ENCODE measurements around the gene TSPAN14. TPM values are rescaled to one million over a fixed set of nuclear protein-coding genes. Genes with fewer than 3 reads are reported as not detected.
"Not testable (repeated sequence)": the region's sequence is repeated elsewhere in the genome, so short reads cannot be mapped to it uniquely, and the experiment has no call there.

The TSPAN14 gene
- polyA plus RNA-seq, 10 donors = 35.8 to 53.1 (median 46.3) TPM

GRCh38 chr10:80520661-80521470 is 66.8 kb downstream of the TSPAN14 start:
- DNase-seq = no peak

GRCh38 chr10:80522756-80523363 is 68.8 kb downstream of the TSPAN14 start:
- DNase-seq = no peak

GRCh38 chr10:80523773-80524172 is 69.7 kb downstream of the TSPAN14 start:
- DNase-seq = no peak

- DNase-seq = no peak
These were observed 70.2 kb downstream of the TSPAN14 start for GRCh38 chr10:80524190-80524909.

DNA sequence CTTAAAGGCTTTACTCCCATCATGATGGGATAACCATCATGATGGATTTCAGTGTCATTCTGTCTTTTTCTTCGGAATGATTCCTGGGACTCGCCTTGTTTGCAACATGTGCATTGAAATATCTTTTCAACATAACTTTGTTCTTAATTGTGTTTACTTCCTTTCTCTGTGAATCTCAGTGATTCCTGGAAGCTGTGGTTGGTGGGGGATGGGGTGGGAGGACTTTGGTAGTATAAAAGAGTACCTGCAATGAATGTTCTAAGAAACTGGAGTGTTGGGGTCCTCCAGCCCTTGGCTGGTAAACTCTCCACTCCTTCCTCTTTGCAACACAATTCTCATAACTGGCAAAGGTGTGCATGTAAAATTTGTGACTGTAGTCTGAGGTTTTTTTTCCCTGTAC is 72.1 kb downstream of the TSPAN14 start:
- no peak for DNase-seq

DNA sequence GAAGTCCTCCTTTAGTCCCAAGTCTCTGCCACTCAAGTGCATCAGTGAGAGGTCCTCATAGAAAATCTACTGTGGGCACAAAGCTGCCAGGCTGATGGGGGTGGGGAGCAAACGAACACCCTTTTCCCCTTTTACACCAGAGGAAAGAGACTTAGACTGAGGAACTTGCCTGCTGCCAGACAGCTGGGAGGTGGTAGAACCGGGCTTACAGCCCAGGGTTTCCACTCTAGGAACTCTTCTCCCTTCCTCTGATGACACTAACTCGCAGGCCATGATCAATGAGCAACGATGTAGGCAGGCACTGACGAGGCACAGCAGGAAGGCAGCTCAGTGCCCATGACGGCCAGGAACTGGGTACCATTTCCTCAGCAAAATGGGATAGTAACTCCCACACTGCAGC is 72.6 kb downstream of the TSPAN14 start:
- DNase-seq = no peak

GRCh38 chr10:80528185-80528700 is 74.1 kb downstream of the TSPAN14 start:
- no peak for DNase-seq

- DNase-seq = no peak
These were observed 74.8 kb downstream of the TSPAN14 start for GRCh38 chr10:80528901-80529300.

DNA sequence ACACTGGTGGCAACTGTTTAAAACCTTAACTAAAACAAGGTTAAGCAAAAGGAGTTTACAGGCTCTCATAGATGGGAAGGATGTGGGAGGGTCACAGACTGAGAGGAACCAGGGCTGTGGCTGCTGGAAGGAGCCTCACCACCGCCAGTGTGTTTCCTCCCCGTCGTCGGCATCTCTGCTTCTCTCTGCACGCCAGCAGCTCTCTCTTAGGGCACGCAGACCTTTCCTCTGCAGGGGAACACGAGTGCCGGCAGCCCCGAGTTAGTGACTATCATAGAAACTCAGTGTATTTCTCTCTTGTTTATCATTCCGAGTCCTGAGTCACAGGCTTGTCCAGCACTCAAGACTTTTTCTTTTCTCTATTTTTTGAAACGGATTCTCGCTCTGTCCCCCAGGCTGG is 75.5 kb downstream of the TSPAN14 start:
- DNase-seq = no peak

- DNase-seq = no peak
These were observed 76.1 kb downstream of the TSPAN14 start for GRCh38 chr10:80530251-80530650.

DNA sequence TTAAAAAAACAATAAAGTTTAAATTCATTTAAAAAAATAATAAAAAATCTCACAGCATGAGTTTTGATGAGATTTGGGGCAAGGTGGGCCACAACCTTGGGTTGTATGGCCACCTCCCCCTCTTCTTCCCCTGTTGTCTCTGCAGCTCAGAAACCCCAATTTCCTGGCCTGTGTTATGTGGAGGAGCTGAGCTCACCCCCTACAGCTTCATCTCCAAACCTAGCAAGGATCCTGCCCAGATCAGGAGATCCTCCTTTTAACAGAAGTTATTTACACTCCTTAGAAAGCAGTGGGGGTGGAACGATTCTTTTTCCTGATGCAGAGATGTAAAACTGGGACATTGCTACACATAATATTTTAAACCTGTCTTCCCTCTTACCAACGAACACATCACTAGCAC is 76.7 kb downstream of the TSPAN14 start:
- DNase-seq = no peak

GRCh38 chr10:80532571-80532970 is 78.5 kb downstream of the TSPAN14 start:
- no peak for DNase-seq

DNA sequence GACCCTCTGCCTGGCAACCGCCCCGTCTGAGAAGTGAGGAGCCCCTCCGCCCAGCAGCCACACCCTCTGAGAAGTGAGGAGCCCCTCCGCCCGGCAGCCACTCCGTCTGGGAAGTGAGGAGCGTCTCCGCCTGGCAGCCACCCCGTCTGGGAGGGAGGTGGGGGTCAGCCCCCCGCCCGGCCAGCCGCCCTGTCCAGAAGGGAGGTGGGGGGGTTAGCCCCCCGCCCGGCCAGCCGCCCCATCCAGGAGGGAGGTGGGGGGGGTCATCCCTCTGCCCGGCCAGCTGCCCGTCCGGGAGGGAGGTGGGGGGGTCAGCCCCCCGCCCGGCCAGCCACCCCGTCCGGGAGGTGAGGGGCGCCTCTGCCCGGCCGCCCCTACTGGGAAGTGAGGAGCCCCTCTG is 79.9 kb downstream of the TSPAN14 start:
- not testable (repeated sequence) for DNase-seq

- DNase-seq = not testable (repeated sequence)
These were observed 80.5 kb downstream of the TSPAN14 start for GRCh38 chr10:80534646-80535045.

- DNase-seq = peak; percentile 16 to 81 (median 65)
These were observed 81.7 kb downstream of the TSPAN14 start for GRCh38 chr10:80535671-80536360.

DNA sequence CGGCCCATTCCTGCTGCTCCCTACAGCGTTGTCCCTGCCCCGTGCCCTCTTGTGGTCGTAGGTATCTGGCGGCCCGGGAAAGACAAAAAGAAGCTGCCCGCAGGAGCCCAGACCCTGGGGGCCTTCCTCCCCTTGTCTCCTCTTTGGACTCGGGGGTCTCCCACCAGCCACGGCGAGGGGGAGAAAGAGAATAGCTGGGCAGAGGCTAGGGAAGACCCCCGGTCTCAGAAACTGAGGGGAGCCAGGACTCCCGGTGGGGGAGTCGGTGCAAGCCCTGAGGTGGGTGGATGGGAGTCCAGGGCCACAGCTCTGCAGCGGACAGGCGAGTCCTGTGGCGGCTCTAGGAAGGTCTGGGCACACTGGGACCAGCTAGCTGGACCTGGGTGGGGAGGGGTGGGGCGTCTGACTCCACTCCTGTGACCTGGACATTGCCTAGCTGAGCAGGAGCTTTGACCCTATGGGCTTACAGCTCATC is 82.3 kb downstream of the TSPAN14 start:
- DNase-seq = no peak

- no peak for DNase-seq
These were observed 83.1 kb downstream of the TSPAN14 start for GRCh38 chr10:80537086-80537735.

DNA sequence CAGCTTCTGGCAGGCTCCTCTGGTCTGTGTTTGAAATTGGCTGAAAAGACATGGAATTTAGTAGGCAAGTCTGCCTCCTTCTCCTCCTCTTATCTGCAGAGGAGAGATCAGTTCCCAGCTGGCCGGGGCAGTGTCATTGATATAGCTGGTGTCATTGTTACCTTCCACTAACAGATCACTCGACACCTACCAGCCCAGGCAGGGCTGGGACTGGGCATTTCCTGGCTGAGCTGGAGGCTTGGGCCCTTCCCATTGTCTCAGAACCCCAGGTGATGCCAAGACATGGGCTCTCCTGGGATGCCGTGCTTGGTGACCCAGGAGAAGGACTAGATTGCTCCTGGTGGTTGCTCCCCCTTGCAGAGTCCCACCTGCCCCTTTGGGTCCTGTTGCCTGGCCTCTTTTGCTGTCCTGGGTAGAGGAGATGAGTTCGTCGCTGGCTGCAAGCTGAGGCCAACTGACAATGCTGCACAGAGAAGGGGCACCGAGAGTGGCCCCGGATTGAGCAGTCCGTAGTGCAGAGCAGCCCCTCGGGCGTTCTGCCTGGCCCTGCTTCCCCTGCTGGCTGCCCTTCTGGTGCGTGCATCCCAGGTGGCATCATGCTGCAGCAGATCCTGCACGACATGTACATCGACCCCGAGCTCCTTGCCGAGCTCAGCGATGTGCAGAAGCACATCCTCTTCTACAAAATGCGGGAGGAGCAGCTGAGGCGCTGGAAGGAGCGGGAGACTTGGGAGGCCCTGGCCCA is 83.8 kb downstream of the TSPAN14 start, which contains the start of gene SH2D4B:
SH2D4B (plus strand) TSS at position 167 of the 745 bp plus-strand sequence; CDS start at position 597, 430 bp downstream.
- DNase-seq = no peak

DNA sequence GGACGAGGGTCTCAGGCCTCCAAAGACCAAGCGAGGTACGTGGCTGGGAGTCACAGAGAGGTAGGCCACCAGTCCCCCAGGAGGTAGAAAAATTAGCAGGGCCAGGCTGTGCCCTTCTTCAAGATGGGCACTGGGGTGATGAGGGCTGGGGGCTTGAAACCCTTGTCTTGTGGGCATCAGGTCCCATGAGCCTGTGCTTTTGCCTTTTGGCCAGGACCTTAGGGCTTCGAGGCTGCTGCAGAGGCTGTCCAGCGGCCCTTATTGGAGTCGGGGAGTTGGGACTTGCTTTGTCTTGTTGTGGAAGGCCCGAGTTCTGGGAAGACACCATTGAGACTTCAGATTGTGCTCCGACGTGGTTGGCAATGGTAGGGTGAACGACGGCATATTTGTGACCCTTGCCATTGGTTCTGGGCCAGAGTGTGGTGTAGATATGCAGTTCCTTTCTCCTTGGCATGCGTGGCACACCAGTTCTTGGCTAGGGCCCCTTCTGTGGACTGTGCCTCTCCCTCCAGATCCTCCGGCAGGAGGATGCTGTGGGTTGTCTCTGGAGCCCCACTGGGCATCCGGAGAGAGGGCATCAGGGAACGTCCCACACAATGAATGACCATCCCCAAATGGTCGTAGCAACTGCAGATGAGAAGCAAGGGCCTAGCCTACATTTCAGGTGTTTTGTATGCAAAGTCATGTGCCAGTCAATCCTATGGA is 84.5 kb downstream of the TSPAN14 start:
- DNase-seq = no peak

All from muscle of back (tissue), 11 donors.